Measurements from ENCODE around the gene SKIC3.

Gene SKIC3

GRCh38 chr5:95581576-95581975, 26.8 kb upstream of the SKIC3 start:
- no peak for DNase-seq (ENCODE audit: low read depth, low spot score)
- Histone ChIP-seq H3K27me3 (ENCODE audit: insufficient read depth, insufficient read length) (no peaks in the 10 kb centered on the region), H3K36me3 (ENCODE audit: insufficient read depth, insufficient read length, low read length) (peaks cover 3% of the 10 kb centered on the region), H3K4me1 (ENCODE audit: insufficient read depth, insufficient read length) (no peaks in the 10 kb centered on the region), H3K4me3 (ENCODE audit: insufficient read length, low read depth) (no peak overlapping the region), H3K9ac (ENCODE audit: insufficient read length, low read depth) (no peak overlapping the region), H3K9me3 (ENCODE audit: insufficient read depth, low read length) (no peaks in the 10 kb centered on the region)
- TF ChIP-seq SUZ12 (IDR thresholded peaks at IDR 0.05; ENCODE audit: extremely low read depth, insufficient read depth, insufficient read length) (no peak), ZNF274 (IDR thresholded peaks at IDR 0.05; ENCODE audit: low read depth, low read length) (no peak), YY1 (IDR thresholded peaks at IDR 0.05; ENCODE audit: insufficient read depth, insufficient read length) (no peak)

GRCh38 chr5:95572016-95572415, 17.2 kb upstream of the SKIC3 start:
- TF ChIP-seq SUZ12 (IDR thresholded peaks at IDR 0.05; ENCODE audit: extremely low read depth, insufficient read depth, insufficient read length) (no peak), YY1 (IDR thresholded peaks at IDR 0.05; ENCODE audit: insufficient read depth, insufficient read length) (no peak)
- H3K9me3 ChIP-seq (ENCODE audit: insufficient read depth, low read length) = no peaks in the 10 kb centered on the region
- no peak overlapping the region for H3K4me3 ChIP-seq (ENCODE audit: insufficient read length, low read depth)
- H3K36me3 ChIP-seq (ENCODE audit: insufficient read depth, insufficient read length, low read length) = peaks cover 9% of the 10 kb centered on the region
- no peaks in the 10 kb centered on the region for H3K4me1 ChIP-seq (ENCODE audit: insufficient read depth, insufficient read length)
- H3K9ac ChIP-seq (ENCODE audit: insufficient read length, low read depth) = no peak overlapping the region
- H3K27me3 ChIP-seq (ENCODE audit: insufficient read depth, insufficient read length) = no peaks in the 10 kb centered on the region
- DNase-seq (ENCODE audit: low read depth, low spot score) = no peak

GRCh38 chr5:95565280-95565920, 10.6 kb upstream of the SKIC3 start:
- Histone ChIP-seq H3K9ac (ENCODE audit: insufficient read length, low read depth) (no peak overlapping the region), H3K9me3 (ENCODE audit: insufficient read depth, low read length) (no peaks in the 10 kb centered on the region), H3K4me3 (ENCODE audit: insufficient read length, low read depth) (no peak overlapping the region)

GRCh38 chr5:95564450-95564849, 9.7 kb upstream of the SKIC3 start:
- H3K27me3 ChIP-seq (ENCODE audit: insufficient read depth, insufficient read length) = no peaks in the 10 kb centered on the region
- no peak overlapping the region for H3K9ac ChIP-seq (ENCODE audit: insufficient read length, low read depth)
- H3K4me3 ChIP-seq (ENCODE audit: insufficient read length, low read depth) = no peak overlapping the region
- no peak for DNase-seq (ENCODE audit: low read depth, low spot score)
- peaks cover 17% of the 10 kb centered on the region for H3K36me3 ChIP-seq (ENCODE audit: insufficient read depth, insufficient read length, low read length)
- no peaks in the 10 kb centered on the region for H3K4me1 ChIP-seq (ENCODE audit: insufficient read depth, insufficient read length)
- TF ChIP-seq SUZ12 (IDR thresholded peaks at IDR 0.05; ENCODE audit: extremely low read depth, insufficient read depth, insufficient read length) (no peak), YY1 (IDR thresholded peaks at IDR 0.05; ENCODE audit: insufficient read depth, insufficient read length) (no peak), ZNF274 (IDR thresholded peaks at IDR 0.05; ENCODE audit: low read depth, low read length) (no peak)
- H3K9me3 ChIP-seq (ENCODE audit: insufficient read depth, low read length) = no peaks in the 10 kb centered on the region

More at GRCh38 chr5:95565280-95565920, 10.6 kb upstream of the SKIC3 start:
- DNase-seq (ENCODE audit: low read depth, low spot score) = no peak
- TF ChIP-seq ZNF274 (IDR thresholded peaks at IDR 0.05; ENCODE audit: low read depth, low read length) (no peak), SUZ12 (IDR thresholded peaks at IDR 0.05; ENCODE audit: extremely low read depth, insufficient read depth, insufficient read length) (no peak), YY1 (IDR thresholded peaks at IDR 0.05; ENCODE audit: insufficient read depth, insufficient read length) (no peak)
- H3K4me1 ChIP-seq (ENCODE audit: insufficient read depth, insufficient read length) = no peaks in the 10 kb centered on the region
- peaks cover 17% of the 10 kb centered on the region for H3K36me3 ChIP-seq (ENCODE audit: insufficient read depth, insufficient read length, low read length)
- no peaks in the 10 kb centered on the region for H3K27me3 ChIP-seq (ENCODE audit: insufficient read depth, insufficient read length)

GRCh38 chr5:95563367-95563766, 8.6 kb upstream of the SKIC3 start:
- Histone ChIP-seq H3K9ac (ENCODE audit: insufficient read length, low read depth) (no peak overlapping the region), H3K9me3 (ENCODE audit: insufficient read depth, low read length) (no peaks in the 10 kb centered on the region), H3K4me3 (ENCODE audit: insufficient read length, low read depth) (no peak overlapping the region), H3K27me3 (ENCODE audit: insufficient read depth, insufficient read length) (no peaks in the 10 kb centered on the region), H3K36me3 (ENCODE audit: insufficient read depth, insufficient read length, low read length) (peaks cover 14% of the 10 kb centered on the region), H3K4me1 (ENCODE audit: insufficient read depth, insufficient read length) (no peaks in the 10 kb centered on the region)
- DNase-seq (ENCODE audit: low read depth, low spot score) = no peak
- TF ChIP-seq SUZ12 (IDR thresholded peaks at IDR 0.05; ENCODE audit: extremely low read depth, insufficient read depth, insufficient read length) (no peak), YY1 (IDR thresholded peaks at IDR 0.05; ENCODE audit: insufficient read depth, insufficient read length) (no peak), ZNF274 (IDR thresholded peaks at IDR 0.05; ENCODE audit: low read depth, low read length) (no peak)

- no peaks in the 10 kb centered on the region for H3K27me3 ChIP-seq (ENCODE audit: insufficient read depth, insufficient read length)
These were observed 7.5 kb upstream of the SKIC3 start for GRCh38 chr5:95562282-95562681.

GRCh38 chr5:95557841-95558240, 3.1 kb upstream of the SKIC3 start:
- Histone ChIP-seq H3K9ac (ENCODE audit: insufficient read length, low read depth) (no peak overlapping the region), H3K27me3 (ENCODE audit: insufficient read depth, insufficient read length) (no peaks in the 10 kb centered on the region), H3K36me3 (ENCODE audit: insufficient read depth, insufficient read length, low read length) (peaks cover 9% of the 10 kb centered on the region), H3K4me3 (ENCODE audit: insufficient read length, low read depth) (no peak overlapping the region), H3K4me1 (ENCODE audit: insufficient read depth, insufficient read length) (no peaks in the 10 kb centered on the region), H3K9me3 (ENCODE audit: insufficient read depth, low read length) (no peaks in the 10 kb centered on the region)
- TF ChIP-seq SUZ12 (IDR thresholded peaks at IDR 0.05; ENCODE audit: extremely low read depth, insufficient read depth, insufficient read length) (no peak), ZNF274 (IDR thresholded peaks at IDR 0.05; ENCODE audit: low read depth, low read length) (no peak), YY1 (IDR thresholded peaks at IDR 0.05; ENCODE audit: insufficient read depth, insufficient read length) (no peak)
- DNase-seq (ENCODE audit: low read depth, low spot score) = no peak

More at GRCh38 chr5:95562282-95562681, 7.5 kb upstream of the SKIC3 start:
- no peak for DNase-seq (ENCODE audit: low read depth, low spot score)
- peaks cover 12% of the 10 kb centered on the region for H3K36me3 ChIP-seq (ENCODE audit: insufficient read depth, insufficient read length, low read length)
- no peaks in the 10 kb centered on the region for H3K4me1 ChIP-seq (ENCODE audit: insufficient read depth, insufficient read length)
- no peak overlapping the region for H3K4me3 ChIP-seq (ENCODE audit: insufficient read length, low read depth)
- no peak for TF ChIP-seq ZNF274 (IDR thresholded peaks at IDR 0.05; ENCODE audit: low read depth, low read length)
- no peak for TF ChIP-seq SUZ12 (IDR thresholded peaks at IDR 0.05; ENCODE audit: extremely low read depth, insufficient read depth, insufficient read length)
- no peak overlapping the region for H3K9ac ChIP-seq (ENCODE audit: insufficient read length, low read depth)
- H3K9me3 ChIP-seq (ENCODE audit: insufficient read depth, low read length) = no peaks in the 10 kb centered on the region
